ENCODE measurements around the gene UACA. TPM values are rescaled to one million over a fixed set of nuclear protein-coding genes. Genes with fewer than 3 reads are reported as not detected.

UACA gene
- total RNA-seq, 1 experiment from 2014 or later = 44.8 TPM

GRCh38 chr15:70792171-70792573 lies 28.8 kb upstream of the UACA start:
- no peak for TF ChIP-seq ZNF396 (CRISPR knock-in tag; IDR thresholded peaks at IDR 0.05; ENCODE audit: borderline replicate concordance)
- TF ChIP-seq, protein P1, sequence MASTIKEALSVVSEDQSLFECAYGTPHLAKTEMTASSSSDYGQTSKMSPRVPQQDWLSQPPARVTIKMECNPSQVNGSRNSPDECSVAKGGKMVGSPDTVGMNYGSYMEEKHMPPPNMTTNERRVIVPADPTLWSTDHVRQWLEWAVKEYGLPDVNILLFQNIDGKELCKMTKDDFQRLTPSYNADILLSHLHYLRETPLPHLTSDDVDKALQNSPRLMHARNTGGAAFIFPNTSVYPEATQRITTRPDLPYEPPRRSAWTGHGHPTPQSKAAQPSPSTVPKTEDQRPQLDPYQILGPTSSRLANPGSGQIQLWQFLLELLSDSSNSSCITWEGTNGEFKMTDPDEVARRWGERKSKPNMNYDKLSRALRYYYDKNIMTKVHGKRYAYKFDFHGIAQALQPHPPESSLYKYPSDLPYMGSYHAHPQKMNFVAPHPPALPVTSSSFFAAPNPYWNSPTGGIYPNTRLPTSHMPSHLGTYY (CRISPR knock-in tag; IDR thresholded peaks at IDR 0.05) = no peak
- TF ChIP-seq FOXK1 (CRISPR knock-in tag; IDR thresholded peaks at IDR 0.05) = no peak
- H3K9me3 Mint-ChIP-seq = no peaks in the 10 kb centered on the region
- ATAC-seq = no peak
- H3K4me1 Mint-ChIP-seq = peaks cover 12% of the 10 kb centered on the region
- no peaks in the 10 kb centered on the region; the same call in 1 of the 2 replicates for H3K27me3 Mint-ChIP-seq (ENCODE audit: low read depth)
- H3K36me3 Mint-ChIP-seq = no peaks in the 10 kb centered on the region
- ChIA-PET POLR2A (no interaction called here), CTCF (no interaction called here)
- DNase-seq (ENCODE audit: low spot score) = no peak
- H3K27ac Mint-ChIP-seq = no peak overlapping the region
- H3K4me3 Mint-ChIP-seq = no peak overlapping the region

- no peak for DNase-seq (ENCODE audit: low spot score)
- H3K9me3 Mint-ChIP-seq = no peaks in the 10 kb centered on the region
- ChIA-PET POLR2A (no interaction called here), CTCF (interaction anchor here (1.2 to 1.6 kb wide), 2 partner anchors 20 to 68 kb away, joined by 3 to 4 read pairs; no protein-coding TSS in a partner anchor)
- H3K27ac Mint-ChIP-seq = no peak overlapping the region
- H3K36me3 Mint-ChIP-seq = no peaks in the 10 kb centered on the region
- TF ChIP-seq ZNF671 (CRISPR knock-in tag; IDR thresholded peaks at IDR 0.05) (no peak), NR3C1 (CRISPR knock-in tag; conservative IDR thresholded peaks at IDR 0.05; ENCODE audit: low read depth) (no peak), PRRX2 (CRISPR knock-in tag; IDR thresholded peaks at IDR 0.05) (no peak), USF2 (CRISPR knock-in tag; IDR thresholded peaks at IDR 0.05) (no peak), ZNF423 (CRISPR knock-in tag; IDR thresholded peaks at IDR 0.05) (no peak), HMGA2 (CRISPR knock-in tag; IDR thresholded peaks at IDR 0.05) (no peak), ZMAT4 (CRISPR knock-in tag; IDR thresholded peaks at IDR 0.05) (no peak), CREM (CRISPR knock-in tag; IDR thresholded peaks at IDR 0.05) (no peak), SMAD4 (CRISPR knock-in tag; IDR thresholded peaks at IDR 0.05) (no peak), ATF3 (CRISPR knock-in tag; conservative IDR thresholded peaks at IDR 0.05) (no peak), JAZF1 (CRISPR knock-in tag; IDR thresholded peaks at IDR 0.05) (no peak), CDX4 (CRISPR knock-in tag; IDR thresholded peaks at IDR 0.05; ENCODE audit: borderline replicate concordance) (no peak), AFF4 (CRISPR knock-in tag; IDR thresholded peaks at IDR 0.05; ENCODE audit: borderline replicate concordance) (no peak), TCF7 (CRISPR knock-in tag; IDR thresholded peaks at IDR 0.05; ENCODE audit: low read depth) (no peak)
- TF ChIP-seq, protein P2, sequence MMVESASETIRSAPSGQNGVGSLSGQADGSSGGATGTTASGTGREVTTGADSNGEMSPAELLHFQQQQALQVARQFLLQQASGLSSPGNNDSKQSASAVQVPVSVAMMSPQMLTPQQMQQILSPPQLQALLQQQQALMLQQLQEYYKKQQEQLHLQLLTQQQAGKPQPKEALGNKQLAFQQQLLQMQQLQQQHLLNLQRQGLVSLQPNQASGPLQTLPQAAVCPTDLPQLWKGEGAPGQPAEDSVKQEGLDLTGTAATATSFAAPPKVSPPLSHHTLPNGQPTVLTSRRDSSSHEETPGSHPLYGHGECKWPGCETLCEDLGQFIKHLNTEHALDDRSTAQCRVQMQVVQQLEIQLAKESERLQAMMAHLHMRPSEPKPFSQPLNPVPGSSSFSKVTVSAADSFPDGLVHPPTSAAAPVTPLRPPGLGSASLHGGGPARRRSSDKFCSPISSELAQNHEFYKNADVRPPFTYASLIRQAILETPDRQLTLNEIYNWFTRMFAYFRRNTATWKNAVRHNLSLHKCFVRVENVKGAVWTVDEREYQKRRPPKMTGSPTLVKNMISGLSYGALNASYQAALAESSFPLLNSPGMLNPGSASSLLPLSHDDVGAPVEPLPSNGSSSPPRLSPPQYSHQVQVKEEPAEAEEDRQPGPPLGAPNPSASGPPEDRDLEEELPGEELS (CRISPR knock-in tag; IDR thresholded peaks at IDR 0.05) = no peak
- no peak for ATAC-seq
- H3K4me1 Mint-ChIP-seq = peaks cover 12% of the 10 kb centered on the region
- no peaks in the 10 kb centered on the region; the same call in 1 of the 2 replicates for H3K27me3 Mint-ChIP-seq (ENCODE audit: low read depth)
- H3K4me3 Mint-ChIP-seq = no peak overlapping the region
These were observed 27.9 kb upstream of the UACA start for GRCh38 chr15:70791259-70791658.
